GM12878 (cell line): ENCODE results near the gene STXBP1. TPM values are rescaled to one million over a fixed set of nuclear protein-coding genes. Genes with fewer than 3 reads are reported as not detected.

Source experiments
- ATAC-seq: fragments of 200-7000 bp; cut with Tn5 transposase; 3 replicates; pipeline ENCODE4 v1.9.1; 2020; ENCODE audit warnings: mild to moderate bottlenecking, moderate library complexity
- BruUV-seq: library from RNA; stranded (reverse); fragments of 400-500 nt; replicated peaks from 2 replicates; lab custom pipeline; 2021; lab: Mats Ljungman, UMichigan
- CTCF ChIA-PET: fragments of 300-600 bp; sonication (Branson Sonifier 250); formaldehyde crosslinking; extraction: SDS; loops from one replicate; lab custom pipeline; 2021; ENCODE audit warnings: inconsistent platforms; lab: Yijun Ruan, JAX
- POLR2A ChIA-PET: fragments of 350-600 bp; formaldehyde crosslinking; extraction: SDS; loops from one replicate; lab custom pipeline; 2021; ENCODE audit warnings: inconsistent platforms; lab: Charles Lee
- RAD21 ChIA-PET: fragments of 300-600 bp; sonication (Branson Sonifier 250); formaldehyde crosslinking; loops from one replicate; lab custom pipeline; 2023; ENCODE audit warnings: antibody characterized with exemption; ENCODE audit not compliant: unreplicated experiment; lab: Charles Lee
- SMC1A ChIA-PET: fragments of 300-600 bp; sonication (Branson Sonifier 250); formaldehyde crosslinking; loops from one replicate; lab custom pipeline; 2023; ENCODE audit not compliant: unreplicated experiment, uncharacterized antibody; lab: Charles Lee
- DNase-seq: peaks from one replicate; pipeline ENCODE4 v3.0.0-alpha.2; 2011; ENCODE audit warnings: low read depth, low spot score
- FAIRE-seq: peaks from 3 replicates; lab custom pipeline; 2011; peaks lifted over from hg19 to GRCh38; lab: Jason Lieb, UNC
- H2AFZ ChIP-seq: 2 replicates; pipeline ENCODE4 v1.6.0; 2011; ENCODE audit warnings: low read depth, low read length, control low read depth; ENCODE audit not compliant: control insufficient read depth
- H3K27ac ChIP-seq: 2 replicates; pipeline ENCODE4 v1.5.1; 2011; ENCODE audit warnings: control low read depth; ENCODE audit not compliant: control insufficient read depth, insufficient read depth
- H3K27me3 ChIP-seq, 2 experiments: replicated peaks in 1 of 2; 2 replicates each; pipeline versions ENCODE4 v1.6.0 to v1.6.1; 2011; ENCODE audit warnings: low read length in 1 of 2; ENCODE audit not compliant: control insufficient read depth in 2 of 2, insufficient read depth in 2 of 2
- H3K36me3 ChIP-seq, 2 experiments: 2 replicates each; pipeline ENCODE4 v1.5.1; 2011; ENCODE audit warnings: low read length in 1 of 2; ENCODE audit not compliant: control insufficient read depth in 2 of 2, insufficient read depth in 2 of 2
- H3K4me1 ChIP-seq: 2 replicates; pipeline ENCODE4 v1.6.1; 2011; ENCODE audit warnings: mild to moderate bottlenecking, low read length, moderate library complexity, mixed read lengths; ENCODE audit not compliant: control insufficient read depth, insufficient read depth
- H3K4me2 ChIP-seq: 2 replicates; pipeline ENCODE4 v1.6.0; 2011; ENCODE audit warnings: control low read depth; ENCODE audit not compliant: control insufficient read depth, insufficient read depth
- H3K4me3 ChIP-seq: fragments of 200-600 bp; sonication (generic); 2 replicates; pipeline ENCODE4 v1.5.1; 2016
- H3K79me2 ChIP-seq: 2 replicates; pipeline ENCODE4 v1.6.0; 2011; ENCODE audit warnings: low read length; ENCODE audit not compliant: control insufficient read depth, insufficient read depth
- H3K9ac ChIP-seq: 2 replicates; pipeline ENCODE4 v1.8.0; 2011; ENCODE audit warnings: low read length, control low read depth, mixed read lengths; ENCODE audit not compliant: control insufficient read depth, insufficient read depth
- H3K9me3 ChIP-seq: replicated peaks from 3 replicates; pipeline ENCODE4 v1.5.1; 2011; ENCODE audit warnings: mild to moderate bottlenecking, low read length; ENCODE audit not compliant: control insufficient read depth, insufficient read depth
- H4K20me1 ChIP-seq: 2 replicates; pipeline ENCODE4 v1.6.0; 2011; ENCODE audit not compliant: control insufficient read depth, insufficient read depth
- ASH2L ChIP-seq: fragments of 300-600, 200-600 bp; sonication (generic); IDR thresholded peaks from 2 replicates; pipeline ENCODE4 v1.6.1; 2017; ENCODE audit warnings: low read depth, mild to moderate bottlenecking, borderline replicate concordance
- CREB1 ChIP-seq: IDR thresholded peaks from 2 replicates; pipeline ENCODE4 v1.6.1; 2012; ENCODE audit warnings: low read depth, mild to moderate bottlenecking, inconsistent platforms
- NR2F1 ChIP-seq: fragments of 450-650 bp; conservative IDR thresholded peaks from 2 replicates; pipeline ENCODE4 v1.6.1; 2017; ENCODE audit warnings: mild to moderate bottlenecking
- POLR2A ChIP-seq: IDR thresholded peaks from 2 replicates; pipeline ENCODE4 v1.6.1; 2011; ENCODE audit warnings: low read depth, mild to moderate bottlenecking, low read length
- PRDM15 ChIP-seq: fragments of 450-650 bp; formaldehyde crosslinking; IDR thresholded peaks from 2 replicates; pipeline ENCODE4 v1.4.0; 2020; ENCODE audit warnings: mild to moderate bottlenecking, moderate library complexity
- SIN3A ChIP-seq: IDR thresholded peaks from 2 replicates; pipeline ENCODE4 v1.6.1; 2012; ENCODE audit warnings: low read depth, low read length, improper control_type of control experiment
- YY1 ChIP-seq: IDR thresholded peaks from 2 replicates; pipeline ENCODE4 v1.6.1; 2011; ENCODE audit warnings: low read depth, mild to moderate bottlenecking, low read length
- WGBS: methylation state at CpG from one replicate; pipeline ENCODE4 v1.1.6; 2016; ENCODE audit warnings: low lambda C conversion rate; ENCODE audit not compliant: insufficient replicate concordance, insufficient coverage; ENCODE audit errors: missing lambda C conversion rate; 5-methylcytosine and 5-hydroxymethylcytosine counted together
- in situ Hi-C: fragments of 300-500 bp; cut with MboI; formaldehyde crosslinking; loops from 9 replicates; pipeline ENCODE4 v1.14.3; 2018; ENCODE audit warnings: mixed read lengths
- intact Hi-C: fragments of 100-400 bp; cut with micrococcal nuclease; formaldehyde crosslinking; loops from one replicate; pipeline ENCODE4 v1.14.2; 2022; ENCODE audit not compliant: unreplicated experiment
- polyA plus RNA-seq, 11 experiments: library from polyadenylated mRNA; depleted of rRNA in 4 of 11; unstranded in 6 of 11; stranded (reverse) in 5 of 11; fragments of >200 nt; fragmentation: Nextera tagmentation in 4 of 11; fragmentation: Illumina TruSeq in 1 of 11; extraction: Ambion mirVana in 4 of 11; extraction: Trizol in 1 of 11; gene quantifications; 1 replicate in 1 of 11; 2 replicates in 10 of 11; pipeline versions ENCODE4 v1.2.1 to v1.2.3, GENCODE V29; 2011 to 2016; ENCODE audit warnings: inconsistent platforms in 2 of 11, missing spikeins in 2 of 11, low read depth in 1 of 11
- total RNA-seq, 4 experiments: library from RNA; depleted of rRNA in 3 of 4; stranded (reverse); fragments of >200 nt in 3 of 4; fragmentation: Illumina TruSeq in 1 of 4; extraction: Trizol in 1 of 4; gene quantifications; 2 replicates each; pipeline versions ENCODE4 v1.2.1 to v1.2.3, GENCODE V29; 2013 to 2021
- TF ChIP-seq, protein P1 (sequence below): IDR thresholded peaks from 2 replicates; pipeline ENCODE4 v1.6.1; 2011; ENCODE audit warnings: borderline replicate concordance, low read depth, mild to moderate bottlenecking, moderate library complexity, low read length; ENCODE audit not compliant: insufficient read depth, poor library complexity, severe bottlenecking
- TF ChIP-seq, protein P2 (sequence below): fragments of 450-650 bp; IDR thresholded peaks from 2 replicates; pipeline ENCODE4 v1.6.1; 2016; ENCODE audit warnings: mild to moderate bottlenecking, moderate library complexity, borderline replicate concordance
- TF ChIP-seq, protein P3 (sequence below): IDR thresholded peaks from 2 replicates; pipeline ENCODE4 v1.6.1; 2011; ENCODE audit warnings: borderline replicate concordance, low read depth, mild to moderate bottlenecking, moderate library complexity, mixed read lengths, low read length; ENCODE audit not compliant: insufficient read depth; ENCODE audit errors: extremely low read length
- TF ChIP-seq, protein P4 (sequence below): IDR thresholded peaks from 2 replicates; pipeline ENCODE4 v1.6.1; 2012; ENCODE audit warnings: low read depth, low read length, improper control_type of control experiment

STXBP1 gene
- total and polyA plus RNA-seq, 10 of the 15 experiments (the other 5 are each of a cell fraction or from before 2014, with no cell fraction given): 0.08 to 0.85 (median 0.31) TPM; not detected in 3

DNA sequence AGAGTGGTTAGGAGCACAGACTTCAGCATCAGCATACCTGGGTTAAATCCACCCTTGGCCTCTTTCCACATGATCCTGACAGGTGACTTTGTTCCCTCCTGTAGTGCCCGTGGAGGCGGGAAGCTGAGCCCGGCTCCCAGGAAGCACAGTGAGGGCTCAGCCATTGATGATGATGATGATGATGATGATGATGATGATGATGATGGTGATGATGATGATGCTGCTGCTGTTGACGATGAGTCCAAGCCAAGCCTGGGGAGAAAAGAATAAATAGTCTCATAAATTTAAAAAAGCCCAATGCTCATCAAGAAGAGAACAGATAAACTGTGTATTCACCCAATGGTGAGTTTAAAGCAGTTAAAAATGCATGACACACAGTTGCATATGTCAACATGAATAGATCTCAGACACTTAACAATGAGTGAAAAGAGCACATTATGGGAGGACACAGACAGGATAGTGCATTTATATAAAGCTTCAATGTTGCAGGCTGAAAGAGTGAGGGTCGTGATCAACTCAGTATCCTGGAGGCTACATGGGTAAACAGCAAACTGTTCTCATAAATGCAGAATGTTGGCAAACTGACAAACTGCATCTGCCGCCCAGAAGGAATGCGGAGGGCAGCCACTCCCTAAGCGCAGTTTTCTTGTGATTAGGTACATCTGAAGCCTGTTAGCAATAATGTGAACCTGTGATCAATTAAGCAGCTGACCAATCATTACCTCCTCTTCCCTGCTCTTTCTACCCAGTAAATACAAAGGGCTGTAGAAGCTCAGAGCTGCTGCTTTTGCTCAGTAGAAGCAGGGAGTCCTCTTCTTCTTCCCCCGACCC is 83.0 kb downstream of the STXBP1 start:
- H3K9me3 ChIP-seq: no peaks in the 10 kb centered on the region
- ChIA-PET RAD21 (no interaction called here), SMC1A (no interaction called here), POLR2A (no interaction called here), CTCF (interaction anchor here (0.7 kb wide), 1 partner anchor 40 kb away, joined by 3 read pairs; the partner anchor contains the start of gene TOR2A)
- no peak for FAIRE-seq
- H3K27me3 ChIP-seq: no peaks in the 10 kb centered on the region
- 68% methylated on average over 9 of the region's 9 CpGs for WGBS
- H3K27ac ChIP-seq: no peak overlapping the region
- H3K79me2 ChIP-seq: no peaks in the 10 kb centered on the region
- in situ Hi-C loops: no loop called here
- BruUV-seq: no TSS peak
- no peak overlapping the region for H3K4me3 ChIP-seq
- intact Hi-C loops: no loop called here
- H2AFZ ChIP-seq: no peak overlapping the region
- no peak for ATAC-seq
- H3K4me2 ChIP-seq: no peak overlapping the region
- H3K9ac ChIP-seq: no peak overlapping the region
- DNase-seq: no peak
- H3K36me3 ChIP-seq: no peaks in the 10 kb centered on the region
- H4K20me1 ChIP-seq: no peaks in the 10 kb centered on the region
- peaks cover 4% of the 10 kb centered on the region; the same call in 1 of the 2 replicates for H3K4me1 ChIP-seq
- TF ChIP-seq, protein P1, sequence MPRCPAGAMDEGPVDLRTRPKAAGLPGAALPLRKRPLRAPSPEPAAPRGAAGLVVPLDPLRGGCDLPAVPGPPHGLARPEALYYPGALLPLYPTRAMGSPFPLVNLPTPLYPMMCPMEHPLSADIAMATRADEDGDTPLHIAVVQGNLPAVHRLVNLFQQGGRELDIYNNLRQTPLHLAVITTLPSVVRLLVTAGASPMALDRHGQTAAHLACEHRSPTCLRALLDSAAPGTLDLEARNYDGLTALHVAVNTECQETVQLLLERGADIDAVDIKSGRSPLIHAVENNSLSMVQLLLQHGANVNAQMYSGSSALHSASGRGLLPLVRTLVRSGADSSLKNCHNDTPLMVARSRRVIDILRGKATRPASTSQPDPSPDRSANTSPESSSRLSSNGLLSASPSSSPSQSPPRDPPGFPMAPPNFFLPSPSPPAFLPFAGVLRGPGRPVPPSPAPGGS: no peak
- TF ChIP-seq, protein P2, sequence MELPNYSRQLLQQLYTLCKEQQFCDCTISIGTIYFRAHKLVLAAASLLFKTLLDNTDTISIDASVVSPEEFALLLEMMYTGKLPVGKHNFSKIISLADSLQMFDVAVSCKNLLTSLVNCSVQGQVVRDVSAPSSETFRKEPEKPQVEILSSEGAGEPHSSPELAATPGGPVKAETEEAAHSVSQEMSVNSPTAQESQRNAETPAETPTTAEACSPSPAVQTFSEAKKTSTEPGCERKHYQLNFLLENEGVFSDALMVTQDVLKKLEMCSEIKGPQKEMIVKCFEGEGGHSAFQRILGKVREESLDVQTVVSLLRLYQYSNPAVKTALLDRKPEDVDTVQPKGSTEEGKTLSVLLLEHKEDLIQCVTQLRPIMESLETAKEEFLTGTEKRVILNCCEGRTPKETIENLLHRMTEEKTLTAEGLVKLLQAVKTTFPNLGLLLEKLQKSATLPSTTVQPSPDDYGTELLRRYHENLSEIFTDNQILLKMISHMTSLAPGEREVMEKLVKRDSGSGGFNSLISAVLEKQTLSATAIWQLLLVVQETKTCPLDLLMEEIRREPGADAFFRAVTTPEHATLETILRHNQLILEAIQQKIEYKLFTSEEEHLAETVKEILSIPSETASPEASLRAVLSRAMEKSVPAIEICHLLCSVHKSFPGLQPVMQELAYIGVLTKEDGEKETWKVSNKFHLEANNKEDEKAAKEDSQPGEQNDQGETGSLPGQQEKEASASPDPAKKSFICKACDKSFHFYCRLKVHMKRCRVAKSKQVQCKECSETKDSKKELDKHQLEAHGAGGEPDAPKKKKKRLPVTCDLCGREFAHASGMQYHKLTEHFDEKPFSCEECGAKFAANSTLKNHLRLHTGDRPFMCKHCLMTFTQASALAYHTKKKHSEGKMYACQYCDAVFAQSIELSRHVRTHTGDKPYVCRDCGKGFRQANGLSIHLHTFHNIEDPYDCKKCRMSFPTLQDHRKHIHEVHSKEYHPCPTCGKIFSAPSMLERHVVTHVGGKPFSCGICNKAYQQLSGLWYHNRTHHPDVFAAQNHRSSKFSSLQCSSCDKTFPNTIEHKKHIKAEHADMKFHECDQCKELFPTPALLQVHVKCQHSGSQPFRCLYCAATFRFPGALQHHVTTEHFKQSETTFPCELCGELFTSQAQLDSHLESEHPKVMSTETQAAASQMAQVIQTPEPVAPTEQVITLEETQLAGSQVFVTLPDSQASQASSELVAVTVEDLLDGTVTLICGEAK: no peak
- TF ChIP-seq, protein P3, sequence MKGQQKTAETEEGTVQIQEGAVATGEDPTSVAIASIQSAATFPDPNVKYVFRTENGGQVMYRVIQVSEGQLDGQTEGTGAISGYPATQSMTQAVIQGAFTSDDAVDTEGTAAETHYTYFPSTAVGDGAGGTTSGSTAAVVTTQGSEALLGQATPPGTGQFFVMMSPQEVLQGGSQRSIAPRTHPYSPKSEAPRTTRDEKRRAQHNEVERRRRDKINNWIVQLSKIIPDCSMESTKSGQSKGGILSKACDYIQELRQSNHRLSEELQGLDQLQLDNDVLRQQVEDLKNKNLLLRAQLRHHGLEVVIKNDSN: no peak
- TF ChIP-seq, protein P4, sequence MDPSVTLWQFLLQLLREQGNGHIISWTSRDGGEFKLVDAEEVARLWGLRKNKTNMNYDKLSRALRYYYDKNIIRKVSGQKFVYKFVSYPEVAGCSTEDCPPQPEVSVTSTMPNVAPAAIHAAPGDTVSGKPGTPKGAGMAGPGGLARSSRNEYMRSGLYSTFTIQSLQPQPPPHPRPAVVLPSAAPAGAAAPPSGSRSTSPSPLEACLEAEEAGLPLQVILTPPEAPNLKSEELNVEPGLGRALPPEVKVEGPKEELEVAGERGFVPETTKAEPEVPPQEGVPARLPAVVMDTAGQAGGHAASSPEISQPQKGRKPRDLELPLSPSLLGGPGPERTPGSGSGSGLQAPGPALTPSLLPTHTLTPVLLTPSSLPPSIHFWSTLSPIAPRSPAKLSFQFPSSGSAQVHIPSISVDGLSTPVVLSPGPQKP: no peak
- no peak for TF ChIP-seq NR2F1
- TF ChIP-seq POLR2A: no peak
- TF ChIP-seq CREB1: no peak
- TF ChIP-seq SIN3A: no peak
- no peak for TF ChIP-seq YY1
- TF ChIP-seq ASH2L: no peak
- no peak for TF ChIP-seq PRDM15 (CRISPR knock-in tag)
